NCI-H226 (cell line): ENCODE measurements around the gene PTCSC3.

Experiments
- DNase-seq: peaks from one replicate; pipeline ENCODE4 v3.0.0-alpha.2; 2015

Gene PTCSC3

GRCh38 chr14:36176524-36176923 lies at the start of gene PTCSC3:
Gene PTCSC3, minus strand, starts transcription at chr14:36176722.
- no peak for DNase-seq

GRCh38 chr14:36226164-36226563 lies 49.6 kb upstream of the PTCSC3 start:
- no peak for DNase-seq

DNA sequence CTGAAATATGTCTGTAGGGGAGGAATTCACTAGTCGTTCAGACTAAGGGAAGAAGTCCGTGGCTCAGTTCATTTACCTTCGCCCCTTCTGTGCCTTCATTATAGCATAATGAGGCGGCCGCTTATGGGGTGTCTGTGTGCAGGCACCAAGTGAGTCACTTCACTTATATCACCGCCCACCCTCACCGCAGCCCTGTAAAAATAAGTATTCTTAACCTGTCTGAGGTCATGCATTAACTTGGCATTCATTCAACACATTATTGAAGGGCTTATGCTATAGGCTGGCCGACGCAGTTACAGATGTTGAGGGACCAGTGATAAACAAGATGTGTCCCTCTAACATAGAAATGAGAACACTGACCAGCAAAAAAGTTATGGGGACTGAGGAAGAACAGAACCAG lies 47.7 kb upstream of the PTCSC3 start:
- DNase-seq = no peak

GRCh38 chr14:36223558-36223957 lies 47.0 kb upstream of the PTCSC3 start:
- no peak for DNase-seq

DNA sequence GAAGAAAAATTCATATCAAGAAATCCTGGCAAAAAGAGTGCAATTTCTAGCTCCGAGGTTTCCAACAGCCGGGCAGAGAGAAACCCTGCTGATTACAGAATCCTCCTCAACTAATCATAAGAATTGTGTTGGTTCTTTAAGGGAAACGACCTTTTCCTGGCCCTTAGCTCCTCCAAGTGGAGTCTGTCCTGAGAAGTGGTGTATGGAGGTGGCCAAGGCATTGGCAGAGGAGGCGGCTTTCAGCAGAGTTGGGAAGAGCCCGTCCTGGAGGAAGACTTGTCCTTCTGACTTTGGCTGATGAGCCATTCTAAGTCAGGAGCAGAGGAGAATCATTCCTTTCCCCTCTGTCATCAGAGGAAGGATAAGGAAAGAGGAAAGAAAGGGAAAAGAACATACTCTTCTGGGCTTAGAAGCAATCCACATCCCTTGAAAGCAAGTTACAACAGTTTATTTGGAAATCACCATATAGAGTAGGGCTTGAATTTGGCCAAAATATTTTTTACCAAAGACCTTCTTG lies 46.5 kb upstream of the PTCSC3 start:
- DNase-seq = no peak

GRCh38 chr14:36222337-36222736 lies 45.8 kb upstream of the PTCSC3 start:
- DNase-seq = no peak

DNA sequence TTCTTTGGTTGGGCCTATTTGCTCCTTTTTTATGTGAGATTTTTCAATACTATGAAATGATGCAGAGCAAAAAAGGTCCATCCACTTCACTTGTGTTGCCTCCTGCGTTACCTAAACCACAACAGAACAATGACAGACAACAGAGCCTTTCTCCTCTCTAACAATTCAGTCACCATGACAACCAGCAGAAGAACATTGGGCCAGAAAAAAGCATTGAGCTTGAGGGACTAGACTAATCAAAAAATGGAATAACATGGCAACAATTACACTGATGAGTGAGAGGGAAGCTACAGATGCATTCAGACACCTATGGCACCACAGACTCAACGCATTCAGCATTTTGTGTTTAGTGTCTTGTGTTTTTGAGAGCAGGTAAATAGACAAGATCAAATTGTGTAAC lies 44.6 kb upstream of the PTCSC3 start:
- DNase-seq = no peak

GRCh38 chr14:36217732-36218131 lies 41.2 kb upstream of the PTCSC3 start:
- no peak for DNase-seq

- DNase-seq = no peak
These were observed 40.5 kb upstream of the PTCSC3 start for GRCh38 chr14:36217027-36217426.

DNA sequence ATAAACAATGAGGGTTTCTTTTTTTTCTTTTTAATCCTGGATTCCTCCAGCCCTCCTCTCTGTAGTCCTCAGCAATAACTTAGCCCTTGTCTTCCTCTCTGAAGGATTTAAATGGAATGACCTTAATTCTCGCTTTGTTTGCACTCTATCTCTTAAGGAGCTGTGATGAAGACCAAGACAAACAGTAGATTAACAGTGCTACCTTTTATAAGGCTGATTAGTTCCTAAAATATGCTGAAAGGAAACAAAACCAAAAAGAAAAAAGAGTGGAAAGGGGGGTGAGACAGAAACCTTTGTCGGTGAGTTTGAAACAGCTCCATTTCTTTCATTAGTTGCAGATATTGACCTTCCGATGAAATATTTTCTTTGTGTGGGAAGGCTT lies 38.7 kb upstream of the PTCSC3 start:
- no peak for DNase-seq

- DNase-seq = no peak
These were observed 38.1 kb upstream of the PTCSC3 start for GRCh38 chr14:36214476-36215216.

- no peak for DNase-seq
These were observed 36.5 kb upstream of the PTCSC3 start for GRCh38 chr14:36212987-36213386.

- DNase-seq = no peak
These were observed 36.1 kb upstream of the PTCSC3 start for GRCh38 chr14:36212577-36212976.

DNA sequence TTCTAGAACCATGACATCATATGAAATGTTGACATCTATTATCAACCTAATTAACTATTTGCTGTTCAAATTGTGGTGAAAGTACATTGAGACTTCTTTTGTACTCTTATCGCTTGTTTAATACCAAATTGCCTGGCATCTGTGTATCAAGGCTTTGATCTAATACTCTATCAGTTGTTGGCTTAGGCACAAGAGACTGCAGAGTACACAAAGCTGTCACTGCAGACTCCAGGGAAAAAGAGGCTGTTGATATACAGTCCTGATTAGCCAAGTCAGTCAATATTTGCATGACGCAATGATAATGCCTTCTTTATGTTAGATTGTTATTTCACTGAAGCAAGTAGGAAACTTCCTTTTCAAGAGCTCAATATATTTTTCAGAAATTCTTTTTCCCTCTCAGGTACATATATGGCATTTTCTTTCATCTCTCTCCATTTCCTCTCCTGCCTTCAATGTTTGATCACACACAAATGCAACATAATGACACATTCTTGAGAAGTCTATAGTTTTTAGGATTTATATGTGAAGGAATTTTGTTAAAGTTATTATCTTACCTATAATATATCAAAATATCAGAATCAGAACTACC lies 32.3 kb upstream of the PTCSC3 start:
- DNase-seq = no peak

DNA sequence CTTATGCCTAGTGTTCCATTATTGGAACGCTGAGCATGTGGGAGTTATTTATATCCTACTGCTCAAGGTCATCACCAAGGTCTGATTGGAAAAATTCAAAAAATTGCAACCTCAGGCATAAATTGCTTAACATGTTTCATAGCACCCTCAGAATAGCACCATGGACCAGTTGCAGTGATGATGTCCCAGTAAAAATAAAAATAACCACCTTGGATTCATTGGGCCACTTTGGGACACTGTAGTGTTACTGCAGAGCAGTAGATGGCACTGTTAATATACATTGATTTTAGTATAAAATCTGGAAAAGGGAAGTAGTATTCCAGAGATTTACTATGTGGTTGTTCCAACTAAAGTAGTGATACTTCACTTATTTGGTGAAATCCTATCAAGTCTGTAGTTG lies 31.0 kb upstream of the PTCSC3 start:
- no peak for DNase-seq

GRCh38 chr14:36204461-36205073 lies 28.0 kb upstream of the PTCSC3 start:
- no peak for DNase-seq

- DNase-seq = no peak
These were observed 21.9 kb upstream of the PTCSC3 start for GRCh38 chr14:36198378-36198777.

GRCh38 chr14:36194663-36195062 lies 18.1 kb upstream of the PTCSC3 start:
- DNase-seq = no peak

DNA sequence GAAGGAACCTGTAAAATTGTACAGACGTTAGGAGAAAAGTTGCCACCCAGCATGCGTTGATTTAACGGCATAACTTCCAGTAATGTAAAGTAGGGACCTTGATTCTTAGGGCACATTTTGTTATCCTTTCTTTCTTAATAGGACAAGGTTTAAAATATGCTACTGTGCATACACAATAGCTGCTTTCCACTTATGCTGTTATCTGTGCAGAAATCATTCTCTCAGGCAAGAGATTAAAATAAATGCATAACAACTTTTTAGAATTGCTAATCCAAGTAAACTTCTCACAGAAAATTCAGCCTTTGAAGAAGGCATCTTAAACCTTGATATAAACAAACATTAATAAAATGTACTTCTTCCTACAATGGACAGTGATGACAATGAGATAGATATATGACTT lies 16.0 kb upstream of the PTCSC3 start:
- no peak for DNase-seq

DNA sequence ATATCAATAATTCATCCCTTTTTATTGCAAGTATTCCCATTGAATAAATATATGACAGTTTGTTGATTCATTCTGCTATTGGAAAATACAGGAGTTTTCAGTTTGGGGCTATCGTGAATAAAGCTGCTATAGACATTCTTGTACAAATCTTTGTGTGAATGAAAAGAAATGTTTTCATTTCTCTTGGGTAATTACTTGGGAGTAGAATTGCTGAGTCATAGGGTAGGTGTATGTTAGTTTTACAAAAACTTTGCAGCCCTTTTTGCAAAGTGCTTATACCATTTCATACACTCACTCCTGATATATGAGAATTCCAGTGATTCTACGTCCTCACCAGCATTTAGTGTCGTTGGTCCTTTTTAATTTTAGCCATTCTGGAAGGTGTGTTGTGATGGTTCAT lies 6.9 kb upstream of the PTCSC3 start:
- no peak for DNase-seq

GRCh38 chr14:36181417-36181816 lies 4.9 kb upstream of the PTCSC3 start:
- DNase-seq = no peak

DNA sequence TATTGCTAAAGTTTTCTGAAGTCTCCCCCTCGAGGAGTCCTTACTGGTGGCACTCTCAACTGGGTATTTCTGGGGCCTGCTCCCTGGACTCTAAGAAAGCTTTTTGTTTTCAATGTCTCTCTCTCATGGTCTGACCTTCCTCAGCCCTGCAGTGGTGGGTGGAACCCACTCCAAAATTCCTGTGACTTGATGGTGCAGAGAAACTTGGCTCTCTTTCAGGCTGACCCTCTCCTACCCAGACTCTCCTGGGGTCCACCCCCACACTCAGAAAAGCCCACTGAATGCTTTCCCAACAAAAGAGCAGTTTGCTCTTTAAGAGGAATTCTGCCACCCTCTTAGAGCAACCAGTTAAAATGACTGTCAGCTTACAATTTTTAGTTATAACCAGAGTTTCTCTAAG lies 967 bp upstream of the PTCSC3 start:
- DNase-seq = no peak

- DNase-seq = no peak
These were observed 1.6 kb downstream of the PTCSC3 start for GRCh38 chr14:36174767-36175424.

DNA sequence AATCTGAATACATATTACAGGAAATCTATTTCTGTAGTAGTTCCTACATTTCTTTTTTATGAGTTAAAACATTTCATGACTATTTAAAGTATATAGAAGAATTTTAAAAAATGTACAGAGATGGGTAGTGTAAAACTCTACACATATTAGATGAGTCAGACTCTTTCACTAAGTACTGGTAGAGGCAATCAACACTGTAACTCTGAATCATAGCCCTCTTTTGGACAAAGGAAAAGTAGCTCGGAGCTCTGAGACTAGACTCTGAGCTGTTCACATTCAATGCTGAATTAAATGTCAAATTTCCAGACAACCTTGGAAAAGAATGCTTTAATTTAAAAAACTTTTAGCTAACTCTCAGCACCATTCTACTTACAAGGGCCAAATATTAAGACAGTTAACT lies 3.4 kb downstream of the PTCSC3 start:
- DNase-seq = no peak
